Activated naive CD8-positive, alpha-beta T cell treated with anti-CD3 and anti-CD28 coated beads, Interleukin-2, amount 10 ng/mL, durations not matched to agents 7 days and 5 days (primary cell): Measurements from ENCODE around the gene BNIP3. TPM values are rescaled to one million over a fixed set of nuclear protein-coding genes. Genes with fewer than 3 reads are reported as not detected.
"Not testable (repeated sequence)": the region's sequence is repeated elsewhere in the genome, so short reads cannot be mapped to it uniquely, and the experiment has no call there.

Experiments
- ATAC-seq: fragments of 150-1000 bp; cut with Tn5 transposase; one replicate; pipeline ENCODE4 v1.10.0; 2021; ENCODE audit warnings: low read depth, moderate library complexity
- POLR2A ChIA-PET: fragments of 350-600 bp; sonication (Branson Sonifier 250); formaldehyde crosslinking; loops from one replicate; lab custom pipeline; 2021; ENCODE audit warnings: antibody characterized with exemption; lab: Charles Lee
- DNase-seq: peaks from one replicate; pipeline ENCODE4 v3.0.0; 2021
- H3K27ac Mint-ChIP-seq: one replicate; pipeline ENCODE4 v1.8.0; 2022; ENCODE audit warnings: mild to moderate bottlenecking, mixed read lengths
- H3K27me3 Mint-ChIP-seq: one replicate; pipeline ENCODE4 v1.8.0; 2022; ENCODE audit warnings: mild to moderate bottlenecking, moderate library complexity, mixed read lengths
- H3K36me3 Mint-ChIP-seq: one replicate; pipeline ENCODE4 v1.8.0; 2021; ENCODE audit warnings: mild to moderate bottlenecking, mixed read lengths
- H3K4me1 Mint-ChIP-seq: one replicate; pipeline ENCODE4 v1.8.0; 2021; ENCODE audit warnings: mixed read lengths
- H3K4me3 Mint-ChIP-seq: one replicate; pipeline ENCODE4 v1.8.0; 2022; ENCODE audit warnings: mild to moderate bottlenecking, moderate library complexity, mixed read lengths
- H3K9me3 Mint-ChIP-seq: one replicate; pipeline ENCODE4 v1.8.0; 2021; ENCODE audit warnings: mixed read lengths
- total RNA-seq, 2 experiments: library from RNA; stranded (reverse); gene quantifications; one replicate each; pipeline ENCODE4 v1.2.3, GENCODE V29; 2021

Gene BNIP3
- total RNA-seq, 2 experiments from 2014 or later = 67.0 to 69.4 TPM

DNA sequence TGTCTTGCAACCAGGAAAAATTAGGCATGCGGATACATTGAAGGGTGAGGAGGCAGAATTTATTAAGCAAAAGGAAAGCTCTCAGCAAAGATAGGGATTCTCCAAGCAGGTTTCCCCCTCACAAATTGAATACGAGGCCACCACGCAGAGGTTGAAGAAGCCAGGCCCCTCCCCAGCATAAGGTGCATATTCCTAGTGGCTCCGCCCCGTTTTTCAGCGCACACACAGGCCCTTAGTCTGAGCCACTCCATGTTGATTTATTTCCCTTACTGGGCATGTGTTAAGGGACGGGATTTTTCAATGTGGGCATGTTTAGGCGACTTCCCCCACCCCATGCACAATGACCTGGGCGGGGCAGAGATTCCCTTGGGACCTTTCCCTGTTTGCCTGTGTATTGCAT is 56.0 kb downstream of the BNIP3 start:
- H3K36me3 Mint-ChIP-seq = peaks cover 27% of the 10 kb centered on the region
- DNase-seq = no peak
- no peak for ATAC-seq
- no peak overlapping the region for H3K4me3 Mint-ChIP-seq
- POLR2A ChIA-PET = interaction anchor here (0.6 kb wide), 1 partner anchor 39 kb away, joined by 3 read pairs; no protein-coding TSS in a partner anchor
- H3K4me1 Mint-ChIP-seq = peaks cover 47% of the 10 kb centered on the region
- no peaks in the 10 kb centered on the region for H3K27me3 Mint-ChIP-seq
- H3K9me3 Mint-ChIP-seq = peaks cover 9% of the 10 kb centered on the region
- no peak overlapping the region for H3K27ac Mint-ChIP-seq

DNA sequence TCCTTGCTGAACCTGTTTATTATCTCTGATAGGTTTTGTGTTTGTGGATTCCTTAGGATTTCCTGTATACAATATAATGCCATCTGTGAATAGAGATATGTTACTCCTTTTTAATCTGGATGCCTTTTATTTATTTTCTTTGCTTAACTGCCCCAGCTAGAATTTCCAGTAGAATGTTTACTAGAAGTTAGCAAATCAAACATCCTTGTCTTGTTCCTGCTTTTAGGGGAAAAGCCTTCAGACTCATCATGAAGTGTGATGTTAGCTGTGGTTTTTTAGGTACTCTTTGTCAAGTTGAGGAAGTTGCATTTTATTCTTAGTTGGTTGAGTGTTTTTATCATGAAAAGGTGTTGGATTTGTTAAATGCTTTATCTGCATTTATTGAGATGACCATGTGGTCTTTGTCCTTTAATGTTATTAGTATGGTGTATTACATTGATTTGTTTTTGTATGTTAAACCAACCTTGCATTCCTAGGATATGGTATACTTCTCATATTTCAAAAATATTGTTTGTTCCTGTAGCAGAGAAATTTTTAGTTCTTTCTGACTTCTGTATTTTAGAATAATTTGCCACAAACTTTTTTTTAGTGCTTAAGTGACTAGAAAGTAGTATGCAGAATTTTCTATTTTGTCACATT is 56.6 kb downstream of the BNIP3 start:
- POLR2A ChIA-PET = interaction anchor here (0.6 to 0.7 kb wide), 2 partner anchors 24 to 39 kb away, joined by 3 read pairs; no protein-coding TSS in a partner anchor
- Mint-ChIP-seq H3K27me3 (no peaks in the 10 kb centered on the region), H3K4me3 (no peak overlapping the region), H3K9me3 (peaks cover 9% of the 10 kb centered on the region), H3K36me3 (peaks cover 27% of the 10 kb centered on the region), H3K27ac (no peak overlapping the region), H3K4me1 (peaks cover 43% of the 10 kb centered on the region)
- DNase-seq (no peak), ATAC-seq (no peak)

DNA sequence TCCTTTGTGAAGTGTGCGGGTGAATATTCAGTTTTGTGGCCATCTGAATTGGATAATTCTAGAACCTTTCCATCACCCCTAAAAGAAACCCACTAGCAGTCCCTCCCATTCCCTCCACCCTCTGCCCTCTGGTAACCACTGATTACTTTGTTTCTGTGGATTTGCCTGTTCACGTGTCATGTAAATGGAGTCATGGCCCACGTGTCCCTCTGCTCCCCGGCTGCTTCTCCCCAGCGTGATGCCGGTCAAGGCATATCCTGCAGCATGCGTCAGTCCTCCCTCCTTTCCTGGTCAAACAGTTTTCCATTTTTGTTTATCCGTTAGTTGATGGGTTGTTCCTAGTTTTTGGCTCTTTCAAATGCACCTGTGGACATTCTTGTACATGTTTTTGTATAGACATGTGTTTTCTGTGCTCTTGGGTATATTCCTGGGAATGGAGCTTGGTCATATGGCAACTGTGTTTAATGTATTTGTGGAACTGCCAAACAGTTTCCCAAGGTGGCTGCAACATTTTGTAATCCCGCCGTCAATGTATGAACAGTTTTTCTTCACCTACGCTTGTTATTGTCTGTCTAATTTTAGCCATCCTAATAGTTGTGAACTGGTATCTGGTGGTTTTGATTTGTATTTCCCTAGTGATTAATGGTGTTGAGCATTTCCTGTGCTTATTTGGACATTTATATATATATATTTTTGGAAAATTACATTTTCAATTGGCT is 58.5 kb downstream of the BNIP3 start:
- POLR2A ChIA-PET = no interaction called here
- DNase-seq = no peak
- Mint-ChIP-seq H3K9me3 (peaks cover 9% of the 10 kb centered on the region), H3K27me3 (no peaks in the 10 kb centered on the region), H3K4me3 (no peak overlapping the region), H3K27ac (no peak overlapping the region), H3K4me1 (peaks cover 29% of the 10 kb centered on the region), H3K36me3 (peaks cover 33% of the 10 kb centered on the region)
- ATAC-seq = no peak

DNA sequence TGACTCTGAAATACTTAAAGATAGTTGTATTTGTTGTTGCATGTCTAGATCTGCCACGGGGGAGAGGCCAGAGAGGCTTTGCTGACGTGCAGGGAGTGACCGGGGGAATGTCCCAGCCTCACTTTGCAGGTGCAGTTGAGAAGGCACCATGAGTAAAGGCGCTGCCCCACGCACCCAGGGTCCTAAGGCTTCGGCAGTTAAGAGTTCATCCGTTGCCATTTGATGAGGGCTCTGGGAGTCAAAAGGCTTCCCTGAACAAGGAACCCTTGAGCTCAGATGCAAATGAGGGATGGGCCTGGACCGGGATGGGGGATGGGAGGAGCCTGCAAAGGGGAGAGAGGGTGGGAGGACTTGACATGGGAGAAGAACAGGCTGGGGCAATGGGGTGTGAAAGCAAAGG is 60.5 kb downstream of the BNIP3 start:
- no peak for ATAC-seq
- Mint-ChIP-seq H3K27ac (no peak overlapping the region), H3K36me3 (peaks cover 33% of the 10 kb centered on the region), H3K4me1 (peaks cover 18% of the 10 kb centered on the region), H3K9me3 (peaks cover 12% of the 10 kb centered on the region), H3K4me3 (no peak overlapping the region), H3K27me3 (no peaks in the 10 kb centered on the region)
- DNase-seq = no peak
- POLR2A ChIA-PET = no interaction called here

DNA sequence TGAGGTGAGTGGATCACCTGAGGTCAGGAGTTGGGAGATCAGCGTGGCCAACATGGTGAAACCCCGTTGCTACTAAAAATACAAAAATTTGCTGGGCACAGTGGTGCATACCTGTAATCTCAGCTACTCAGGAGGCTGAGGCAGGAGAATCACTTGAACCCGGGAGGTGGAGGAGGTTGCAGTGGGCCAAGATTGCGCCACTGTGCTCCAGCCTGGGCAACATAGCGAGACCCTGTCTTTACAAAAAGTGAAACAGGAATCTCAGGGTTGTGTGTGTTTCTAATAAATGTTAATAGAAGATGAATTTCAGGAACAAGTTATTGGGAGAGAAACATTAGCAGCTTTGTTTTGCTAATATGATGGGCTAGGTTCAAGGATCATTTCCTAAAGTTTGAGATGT is 61.0 kb downstream of the BNIP3 start:
- POLR2A ChIA-PET = no interaction called here
- DNase-seq = no peak
- H3K27me3 Mint-ChIP-seq = no peaks in the 10 kb centered on the region
- H3K36me3 Mint-ChIP-seq = peaks cover 34% of the 10 kb centered on the region
- no peak for ATAC-seq
- peaks cover 18% of the 10 kb centered on the region for H3K4me1 Mint-ChIP-seq
- no peak overlapping the region for H3K27ac Mint-ChIP-seq
- no peak overlapping the region for H3K4me3 Mint-ChIP-seq
- peaks cover 12% of the 10 kb centered on the region for H3K9me3 Mint-ChIP-seq

DNA sequence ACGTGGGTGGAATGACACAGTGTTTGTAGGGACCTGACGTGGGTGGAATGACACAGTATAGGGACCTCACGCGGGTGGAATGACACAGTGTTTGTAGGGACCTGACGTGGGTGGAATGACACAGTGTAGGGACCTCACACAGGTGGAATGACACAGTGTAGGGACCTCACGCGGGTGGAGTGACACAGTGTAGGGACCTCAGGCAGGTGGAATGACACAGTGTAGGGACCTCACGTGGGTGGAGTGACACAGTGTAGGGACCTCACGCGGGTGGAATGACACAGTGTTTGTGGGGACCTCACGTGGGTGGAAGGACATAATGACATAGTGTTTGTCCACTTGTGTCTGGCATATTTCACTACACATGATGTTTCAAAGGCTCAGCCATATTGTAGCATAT is 61.6 kb downstream of the BNIP3 start:
- H3K4me1 Mint-ChIP-seq = peaks cover 16% of the 10 kb centered on the region
- ATAC-seq (no peak), DNase-seq (no peak)
- peaks cover 34% of the 10 kb centered on the region for H3K36me3 Mint-ChIP-seq
- no peak overlapping the region for H3K27ac Mint-ChIP-seq
- H3K9me3 Mint-ChIP-seq = peaks cover 7% of the 10 kb centered on the region
- no peaks in the 10 kb centered on the region for H3K27me3 Mint-ChIP-seq
- no peak overlapping the region for H3K4me3 Mint-ChIP-seq
- POLR2A ChIA-PET = no interaction called here

DNA sequence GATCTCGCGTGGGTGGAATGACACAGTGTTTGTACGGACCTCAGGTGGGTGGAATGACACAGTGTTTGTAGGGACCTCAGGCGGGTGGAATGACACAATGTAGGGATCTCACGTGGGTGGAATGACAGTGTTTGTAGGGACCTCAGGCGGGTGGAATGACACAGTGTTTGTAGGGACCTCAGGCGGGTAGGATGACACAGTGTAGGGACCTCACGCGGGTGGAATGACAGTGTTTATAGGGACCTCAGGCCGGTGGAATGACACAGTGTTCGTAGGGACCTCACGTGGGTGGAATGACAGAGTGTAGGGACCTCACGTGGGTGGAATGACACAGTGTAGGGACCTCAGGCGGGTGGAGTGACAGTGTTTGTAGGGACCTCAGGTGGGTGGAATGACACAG is 62.3 kb downstream of the BNIP3 start:
- not testable (repeated sequence) for H3K4me3 Mint-ChIP-seq

More for the DNA sequence above, 62.3 kb downstream of the BNIP3 start:
- H3K27ac Mint-ChIP-seq, DNase-seq, H3K27me3 Mint-ChIP-seq, POLR2A ChIA-PET, H3K9me3 Mint-ChIP-seq, ATAC-seq: not testable (repeated sequence)
- peaks cover 32% of the 10 kb centered on the region for H3K36me3 Mint-ChIP-seq
- peaks cover 12% of the 10 kb centered on the region for H3K4me1 Mint-ChIP-seq

Other genes starting within 250 kb of the BNIP3 start
- gene PPP2R2D, start 80.9 kb downstream of the BNIP3 start, total RNA-seq = 10 to 100 TPM; 39.9 to 45.6 TPM
- under 1 TPM; 0.17 to 0.28 TPM for gene JAKMIP3, start 84.0 kb upstream of the BNIP3 start, total RNA-seq
- 1 to 10 TPM; 5.2 to 8.5 TPM for gene DPYSL4, start 205.0 kb upstream of the BNIP3 start, total RNA-seq